ENCODE measurements around the gene CRAMP1. TPM values are rescaled to one million over a fixed set of nuclear protein-coding genes. Genes with fewer than 3 reads are reported as not detected.

Gene CRAMP1
- total and polyA plus RNA-seq, 2 donors: 4.7 to 12.2 TPM

DNA sequence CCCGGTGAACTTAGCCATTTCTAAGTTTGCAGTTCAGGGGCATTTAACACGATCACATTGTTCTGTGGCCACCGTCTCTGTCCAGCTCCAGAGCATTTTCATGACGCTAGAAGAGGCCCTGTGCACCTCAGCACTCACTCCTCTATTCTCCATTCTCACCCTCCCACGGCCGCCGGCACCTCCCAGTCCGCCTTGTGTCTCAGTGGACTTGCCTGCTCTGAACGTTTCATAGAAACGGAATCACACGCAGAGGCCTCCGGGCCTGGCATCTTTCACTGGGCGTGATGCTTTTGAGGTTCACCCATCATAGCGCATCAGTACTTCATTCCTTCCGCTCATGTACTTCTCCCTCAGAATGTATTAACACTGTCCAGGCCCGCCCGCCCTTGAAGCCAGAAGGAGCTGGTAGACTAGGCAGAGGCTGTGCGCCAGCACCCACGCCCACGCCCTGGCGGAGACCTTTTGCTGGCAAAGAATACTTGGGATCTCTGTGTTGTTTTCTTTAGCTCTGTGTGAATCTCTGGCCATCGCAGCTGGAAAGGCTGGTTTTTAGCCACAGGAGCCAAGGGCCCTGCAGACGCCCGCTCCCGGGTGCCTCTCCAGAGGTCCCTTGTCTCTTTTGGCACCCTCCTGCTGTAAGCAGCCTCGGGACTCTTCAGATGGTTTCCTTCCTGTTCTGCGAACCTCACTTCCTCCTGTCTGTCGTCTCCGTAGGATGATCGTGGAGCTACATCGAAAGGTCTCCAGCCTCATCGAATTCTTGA lies 42.5 kb downstream of the CRAMP1 start:
- no peak overlapping the region for H3K27ac ChIP-seq (ENCODE audit: low read depth in 1 of 2, low read length in 1 of 2)

DNA sequence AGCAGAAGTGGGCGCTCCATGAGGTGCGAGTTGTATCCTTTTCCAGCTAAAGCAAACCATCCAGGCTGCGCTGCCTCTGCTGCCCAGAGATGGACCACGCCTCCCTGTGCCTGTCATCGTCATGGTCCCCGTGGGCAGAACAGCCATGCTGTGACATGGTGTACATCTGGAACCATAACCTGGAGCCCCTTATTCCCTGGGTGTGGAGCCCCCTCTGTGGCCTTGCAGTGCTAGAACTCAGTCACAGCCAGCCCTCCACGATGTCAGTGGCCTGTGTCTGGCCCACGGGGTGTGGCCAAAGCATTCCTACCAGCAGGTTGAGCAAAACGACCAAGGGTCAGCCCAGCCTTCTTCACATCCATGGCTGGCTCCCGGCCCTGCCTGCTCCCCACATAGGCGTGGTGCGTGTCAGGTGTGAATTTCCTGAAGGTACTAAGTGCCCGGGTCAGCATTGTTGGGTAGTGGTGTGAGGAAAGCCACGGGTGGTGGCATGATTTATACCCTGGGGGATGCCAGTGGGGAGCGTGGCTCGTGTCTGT lies 43.2 kb downstream of the CRAMP1 start:
- WGBS: 97% methylated on average over 16 of the region's 16 CpGs
- H3K27ac ChIP-seq (ENCODE audit: low read depth in 1 of 2, low read length in 1 of 2): no peak overlapping the region
- no peaks in the 10 kb centered on the region for H3K4me1 ChIP-seq (ENCODE audit: control insufficient read depth in 2 of 2, insufficient read depth in 2 of 2, low read length in 2 of 2)

More for the DNA sequence above, 42.5 kb downstream of the CRAMP1 start:
- no peak for DNase-seq (ENCODE audit: low read depth in 6 of 9, low spot score in 9 of 9)
- no peaks in the 10 kb centered on the region for H3K9me3 ChIP-seq (ENCODE audit: control insufficient read depth in 2 of 2, insufficient read depth in 1 of 2, low read length in 1 of 2)
- H3K36me3 ChIP-seq (ENCODE audit: control insufficient read depth in 2 of 2, insufficient read depth in 2 of 2, low read length in 1 of 2): peaks cover 72 to 83% of the 10 kb centered on the region in 2 donors
- H3K4me1 ChIP-seq (ENCODE audit: control insufficient read depth in 2 of 2, insufficient read depth in 2 of 2, low read length in 2 of 2): no peaks in the 10 kb centered on the region
- H3K27me3 ChIP-seq (ENCODE audit: control insufficient read depth in 2 of 2, insufficient read depth in 1 of 2, low read length in 1 of 2): no peaks in the 10 kb centered on the region
- 90% methylated on average over 32 of the region's 32 CpGs for WGBS
- H3K4me3 ChIP-seq (ENCODE audit: low read length in 2 of 2): no peak overlapping the region

DNA sequence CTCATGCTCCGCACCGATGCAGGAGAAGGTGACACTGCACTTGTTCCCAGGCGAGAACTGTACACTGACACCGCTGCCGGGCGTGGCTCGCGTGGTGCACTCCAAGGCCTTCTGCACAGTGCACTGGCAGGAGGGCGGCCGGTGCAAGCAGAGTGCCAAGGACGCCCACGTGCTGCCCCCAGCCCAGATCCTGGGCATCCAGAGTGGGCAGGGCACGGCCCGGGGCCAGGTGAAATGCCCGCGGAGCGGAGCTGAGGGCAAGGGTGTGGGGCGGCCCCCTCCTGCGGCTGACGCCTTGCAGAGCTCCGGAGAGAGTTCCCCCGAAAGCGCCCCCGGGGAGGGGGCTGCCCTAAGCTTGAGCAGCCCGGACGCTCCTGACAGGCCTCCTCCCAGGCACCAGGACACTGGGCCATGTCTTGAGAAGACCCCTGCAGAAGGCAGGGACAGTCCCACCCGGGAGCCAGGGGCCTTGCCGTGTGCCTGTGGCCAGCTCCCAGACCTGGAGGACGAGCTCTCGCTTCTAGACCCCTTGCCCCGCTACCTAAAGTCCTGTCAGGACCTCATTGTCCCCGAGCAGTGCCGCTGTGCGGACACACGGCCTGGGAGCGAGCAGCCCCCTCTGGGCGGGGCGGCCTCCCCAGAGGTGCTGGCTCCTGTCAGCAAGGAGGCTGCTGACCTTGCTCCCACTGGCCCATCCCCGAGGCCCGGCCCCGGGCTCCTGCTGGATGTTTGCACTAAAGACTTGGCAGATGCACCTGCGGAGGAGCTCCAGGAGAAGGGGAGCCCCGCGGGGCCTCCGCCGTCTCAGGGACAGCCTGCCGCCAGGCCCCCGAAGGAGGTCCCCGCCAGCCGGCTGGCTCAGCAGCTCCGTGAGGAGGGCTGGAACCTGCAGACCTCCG lies 44.0 kb downstream of the CRAMP1 start:
- H3K9me3 ChIP-seq (ENCODE audit: control insufficient read depth in 2 of 2, insufficient read depth in 1 of 2, low read length in 1 of 2): no peaks in the 10 kb centered on the region
- H3K27ac ChIP-seq (ENCODE audit: low read depth in 1 of 2, low read length in 1 of 2): no peak overlapping the region
- H3K4me1 ChIP-seq (ENCODE audit: control insufficient read depth in 2 of 2, insufficient read depth in 2 of 2, low read length in 2 of 2): no peaks in the 10 kb centered on the region
- no peak overlapping the region for H3K4me3 ChIP-seq (ENCODE audit: low read length in 2 of 2)
- H3K27me3 ChIP-seq (ENCODE audit: control insufficient read depth in 2 of 2, insufficient read depth in 1 of 2, low read length in 1 of 2): no peaks in the 10 kb centered on the region
- DNase-seq (ENCODE audit: low read depth in 6 of 9, low spot score in 9 of 9): no peak
- WGBS: 99% methylated on average over 52 of the region's 52 CpGs
- peaks cover 76 to 89% of the 10 kb centered on the region in 2 donors for H3K36me3 ChIP-seq (ENCODE audit: control insufficient read depth in 2 of 2, insufficient read depth in 2 of 2, low read length in 1 of 2)

More for the DNA sequence above, 43.2 kb downstream of the CRAMP1 start:
- no peaks in the 10 kb centered on the region for H3K9me3 ChIP-seq (ENCODE audit: control insufficient read depth in 2 of 2, insufficient read depth in 1 of 2, low read length in 1 of 2)
- H3K36me3 ChIP-seq (ENCODE audit: control insufficient read depth in 2 of 2, insufficient read depth in 2 of 2, low read length in 1 of 2): peaks cover 78 to 90% of the 10 kb centered on the region in 2 donors
- H3K27me3 ChIP-seq (ENCODE audit: control insufficient read depth in 2 of 2, insufficient read depth in 1 of 2, low read length in 1 of 2): no peaks in the 10 kb centered on the region
- no peak for DNase-seq (ENCODE audit: low read depth in 6 of 9, low spot score in 9 of 9)
- H3K4me3 ChIP-seq (ENCODE audit: low read length in 2 of 2): no peak overlapping the region

GRCh38 chr16:1656808-1657617 lies 44.9 kb downstream of the CRAMP1 start:
- no peak for DNase-seq (ENCODE audit: low read depth in 6 of 9, low spot score in 9 of 9)
- Histone ChIP-seq H3K9me3 (ENCODE audit: control insufficient read depth in 2 of 2, insufficient read depth in 1 of 2, low read length in 1 of 2) (no peaks in the 10 kb centered on the region), H3K27ac (ENCODE audit: low read depth in 1 of 2, low read length in 1 of 2) (no peak overlapping the region), H3K4me3 (ENCODE audit: low read length in 2 of 2) (no peak overlapping the region), H3K4me1 (ENCODE audit: control insufficient read depth in 2 of 2, insufficient read depth in 2 of 2, low read length in 2 of 2) (no peaks in the 10 kb centered on the region), H3K27me3 (ENCODE audit: control insufficient read depth in 2 of 2, insufficient read depth in 1 of 2, low read length in 1 of 2) (no peaks in the 10 kb centered on the region), H3K36me3 (ENCODE audit: control insufficient read depth in 2 of 2, insufficient read depth in 2 of 2, low read length in 1 of 2) (peaks cover 74 to 86% of the 10 kb centered on the region in 2 donors)
- WGBS: 97% methylated on average over 24 of the region's 24 CpGs

DNA sequence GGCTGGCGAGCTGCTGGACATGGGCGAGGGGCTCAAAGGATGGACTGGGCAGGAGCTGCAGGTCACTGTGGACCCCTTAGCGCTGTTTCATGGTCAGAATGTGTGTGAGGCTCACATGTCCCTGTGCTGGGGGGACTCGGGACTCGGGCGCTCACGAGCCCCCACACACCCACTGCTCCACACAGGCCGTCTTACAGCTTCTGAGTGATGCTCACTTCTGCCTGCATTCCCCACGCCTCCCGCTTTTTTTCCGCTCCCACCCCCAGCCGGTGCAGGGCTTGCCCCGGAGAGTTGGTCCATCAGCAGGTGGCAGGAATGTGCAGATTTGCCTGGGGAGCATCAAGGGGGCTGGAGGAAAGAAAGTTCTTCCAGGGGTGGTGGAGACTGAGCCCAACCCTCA lies 45.7 kb downstream of the CRAMP1 start:
- Histone ChIP-seq H3K9me3 (ENCODE audit: control insufficient read depth in 2 of 2, insufficient read depth in 1 of 2, low read length in 1 of 2) (no peaks in the 10 kb centered on the region), H3K4me1 (ENCODE audit: control insufficient read depth in 2 of 2, insufficient read depth in 2 of 2, low read length in 2 of 2) (no peaks in the 10 kb centered on the region), H3K4me3 (ENCODE audit: low read length in 2 of 2) (no peak overlapping the region), H3K27me3 (ENCODE audit: control insufficient read depth in 2 of 2, insufficient read depth in 1 of 2, low read length in 1 of 2) (no peaks in the 10 kb centered on the region), H3K36me3 (ENCODE audit: control insufficient read depth in 2 of 2, insufficient read depth in 2 of 2, low read length in 1 of 2) (peaks cover 74 to 86% of the 10 kb centered on the region in 2 donors), H3K27ac (ENCODE audit: low read depth in 1 of 2, low read length in 1 of 2) (no peak overlapping the region)
- no peak for DNase-seq (ENCODE audit: low read depth in 6 of 9, low spot score in 9 of 9)
- WGBS: 96% methylated on average over 13 of the region's 13 CpGs

DNA sequence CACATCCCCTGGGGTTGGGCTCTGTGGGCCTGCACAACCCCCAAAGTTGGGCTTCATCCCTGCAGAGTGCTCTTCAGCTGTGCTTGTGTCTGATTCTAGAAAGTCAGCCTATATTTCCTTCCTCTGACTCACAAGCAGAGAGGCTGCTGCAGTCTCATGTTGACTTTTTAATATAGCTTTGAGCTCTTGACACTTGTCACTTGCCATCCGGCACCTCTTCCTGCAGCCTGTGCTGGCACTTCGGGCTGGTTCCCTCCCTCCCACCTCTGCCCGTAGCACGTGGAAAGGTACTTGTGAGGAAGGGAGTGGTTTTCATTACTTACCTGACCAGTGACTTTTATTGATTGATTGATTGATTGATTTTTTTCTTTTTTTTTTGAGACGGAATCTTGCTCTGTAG lies 46.9 kb downstream of the CRAMP1 start:
- Histone ChIP-seq H3K27me3 (ENCODE audit: control insufficient read depth in 2 of 2, insufficient read depth in 1 of 2, low read length in 1 of 2) (no peaks in the 10 kb centered on the region), H3K4me1 (ENCODE audit: control insufficient read depth in 2 of 2, insufficient read depth in 2 of 2, low read length in 2 of 2) (no peaks in the 10 kb centered on the region), H3K27ac (ENCODE audit: low read depth in 1 of 2, low read length in 1 of 2) (no peak overlapping the region), H3K36me3 (ENCODE audit: control insufficient read depth in 2 of 2, insufficient read depth in 2 of 2, low read length in 1 of 2) (peaks cover 78 to 90% of the 10 kb centered on the region in 2 donors), H3K9me3 (ENCODE audit: control insufficient read depth in 2 of 2, insufficient read depth in 1 of 2, low read length in 1 of 2) (no peaks in the 10 kb centered on the region), H3K4me3 (ENCODE audit: low read length in 2 of 2) (no peak overlapping the region)
- no peak for DNase-seq (ENCODE audit: low read depth in 6 of 9, low spot score in 9 of 9)
- WGBS: 97% methylated on average over 5 of the region's 5 CpGs

GRCh38 chr16:1661826-1662225 lies 49.7 kb downstream of the CRAMP1 start:
- no peaks in the 10 kb centered on the region for H3K9me3 ChIP-seq (ENCODE audit: control insufficient read depth in 2 of 2, insufficient read depth in 1 of 2, low read length in 1 of 2)
- 97% methylated on average over 2 of the region's 2 CpGs for WGBS
- H3K4me1 ChIP-seq (ENCODE audit: control insufficient read depth in 2 of 2, insufficient read depth in 2 of 2, low read length in 2 of 2): no peaks in the 10 kb centered on the region
- no peak overlapping the region for H3K27ac ChIP-seq (ENCODE audit: low read depth in 1 of 2, low read length in 1 of 2)
- DNase-seq (ENCODE audit: low read depth in 6 of 9, low spot score in 9 of 9): no peak
- H3K27me3 ChIP-seq (ENCODE audit: control insufficient read depth in 2 of 2, insufficient read depth in 1 of 2, low read length in 1 of 2): no peaks in the 10 kb centered on the region
- peaks cover 80 to 91% of the 10 kb centered on the region in 2 donors for H3K36me3 ChIP-seq (ENCODE audit: control insufficient read depth in 2 of 2, insufficient read depth in 2 of 2, low read length in 1 of 2)
- H3K4me3 ChIP-seq (ENCODE audit: low read length in 2 of 2): no peak overlapping the region

DNA sequence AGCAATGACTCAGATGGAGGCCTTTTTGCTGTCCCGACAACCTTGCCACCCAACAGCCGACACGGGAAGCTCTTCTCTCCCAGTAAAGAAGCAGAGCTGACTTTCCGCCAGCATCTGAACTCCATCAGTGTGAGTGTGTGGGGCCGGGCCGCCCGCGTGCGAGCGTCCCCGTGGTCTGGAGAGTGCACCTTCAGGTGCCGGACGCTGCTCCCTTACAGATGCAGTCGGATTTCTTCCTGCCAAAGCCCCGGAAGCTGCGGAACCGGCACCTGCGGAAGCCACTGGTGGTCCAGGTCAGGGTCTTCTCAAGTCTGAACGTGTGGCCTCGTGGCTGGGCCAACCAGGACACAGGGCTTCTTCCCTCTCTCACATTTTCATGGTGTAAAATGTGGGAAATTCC lies 50.4 kb downstream of the CRAMP1 start:
- H3K9me3 ChIP-seq (ENCODE audit: control insufficient read depth in 2 of 2, insufficient read depth in 1 of 2, low read length in 1 of 2): no peaks in the 10 kb centered on the region
- no peaks in the 10 kb centered on the region for H3K4me1 ChIP-seq (ENCODE audit: control insufficient read depth in 2 of 2, insufficient read depth in 2 of 2, low read length in 2 of 2)
- no peak for DNase-seq (ENCODE audit: low read depth in 6 of 9, low spot score in 9 of 9)
- H3K4me3 ChIP-seq (ENCODE audit: low read length in 2 of 2): no peak overlapping the region
- peaks cover 81 to 91% of the 10 kb centered on the region in 2 donors for H3K36me3 ChIP-seq (ENCODE audit: control insufficient read depth in 2 of 2, insufficient read depth in 2 of 2, low read length in 1 of 2)
- 98% methylated on average over 20 of the region's 20 CpGs for WGBS
- no peaks in the 10 kb centered on the region for H3K27me3 ChIP-seq (ENCODE audit: control insufficient read depth in 2 of 2, insufficient read depth in 1 of 2, low read length in 1 of 2)
- H3K27ac ChIP-seq (ENCODE audit: low read depth in 1 of 2, low read length in 1 of 2): no peak overlapping the region

All from thymus (tissue), 11 donors.